ENCODE measurements around the gene SLC4A11. TPM values are rescaled to one million over a fixed set of nuclear protein-coding genes. Genes with fewer than 3 reads are reported as not detected.

The SLC4A11 gene
- total and polyA plus RNA-seq, 2 donors (not counting 1 experiment from before 2014, with no cell fraction given): 0.56 to 1.7 TPM

GRCh38 chr20:3250091-3250504, 11.1 kb upstream of the SLC4A11 start:
- peaks cover 5% of the 10 kb centered on the region for H3K27me3 ChIP-seq (ENCODE audit: control insufficient read depth, insufficient read depth, low read length)
- no peak overlapping the region for H3K27ac ChIP-seq (ENCODE audit: insufficient read depth, low read length)
- no peak for TF ChIP-seq EZH2 (IDR thresholded peaks at IDR 0.05; ENCODE audit: low read length, missing control alignments)
- peak in 1 of 2 donors; percentile 27 for TF ChIP-seq CTCF (conservative IDR thresholded peaks at IDR 0.05 in 1 of 2, IDR thresholded peaks at IDR 0.05 in 1 of 2; ENCODE audit: low read depth in 1 of 2, low read length in 2 of 2)
- H3K4me1 ChIP-seq (ENCODE audit: control insufficient read depth, extremely low read depth, insufficient read depth, low read length): no peaks in the 10 kb centered on the region
- no peak overlapping the region for H3K4me2 ChIP-seq (ENCODE audit: extremely low read depth, insufficient read depth, low read length)
- DNase-seq (ENCODE audit: low read depth in 2 of 2): no peak
- H3K4me3 ChIP-seq (replicated peaks in 1 of 4; ENCODE audit: control extremely low read depth in 1 of 4, insufficient read depth in 1 of 4, low read depth in 3 of 4, low read length in 4 of 4): no peak overlapping the region
- H3K36me3 ChIP-seq (ENCODE audit: control insufficient read depth, insufficient read depth, low read length): peaks cover 12% of the 10 kb centered on the region
- no peaks in the 10 kb centered on the region for H3K79me2 ChIP-seq (ENCODE audit: control insufficient read depth, insufficient read depth, low read length)
- H3K9me3 ChIP-seq (ENCODE audit: control insufficient read depth, insufficient read depth, low read depth, low read length): no peaks in the 10 kb centered on the region
- no peak overlapping the region for H3K9ac ChIP-seq (ENCODE audit: insufficient read depth, low read length)
- H2AFZ ChIP-seq (ENCODE audit: low read length): no peak overlapping the region
- H4K20me1 ChIP-seq (ENCODE audit: control insufficient read depth, extremely low read depth, insufficient read depth, low read length): no peaks in the 10 kb centered on the region

- Histone ChIP-seq H3K9ac (ENCODE audit: insufficient read depth, low read length) (no peak overlapping the region), H3K27me3 (ENCODE audit: control insufficient read depth, insufficient read depth, low read length) (peaks cover 5% of the 10 kb centered on the region), H3K36me3 (ENCODE audit: control insufficient read depth, insufficient read depth, low read length) (peaks cover 5% of the 10 kb centered on the region), H3K79me2 (ENCODE audit: control insufficient read depth, insufficient read depth, low read length) (no peaks in the 10 kb centered on the region), H3K27ac (ENCODE audit: insufficient read depth, low read length) (no peak overlapping the region), H4K20me1 (ENCODE audit: control insufficient read depth, extremely low read depth, insufficient read depth, low read length) (no peaks in the 10 kb centered on the region), H3K4me2 (ENCODE audit: extremely low read depth, insufficient read depth, low read length) (peak overlapping the region; percentile 32), H2AFZ (ENCODE audit: low read length) (no peak overlapping the region), H3K4me1 (ENCODE audit: control insufficient read depth, extremely low read depth, insufficient read depth, low read length) (no peaks in the 10 kb centered on the region), H3K4me3 (replicated peaks in 1 of 4; ENCODE audit: control extremely low read depth in 1 of 4, insufficient read depth in 1 of 4, low read depth in 3 of 4, low read length in 4 of 4) (peak overlapping the region in 1 of 4 experiments; percentile 4), H3K9me3 (ENCODE audit: control insufficient read depth, insufficient read depth, low read depth, low read length) (no peaks in the 10 kb centered on the region)
- no peak for DNase-seq (ENCODE audit: low read depth in 2 of 2)
- TF ChIP-seq EZH2 (IDR thresholded peaks at IDR 0.05; ENCODE audit: low read length, missing control alignments): no peak
- no peak for TF ChIP-seq CTCF (conservative IDR thresholded peaks at IDR 0.05 in 1 of 2, IDR thresholded peaks at IDR 0.05 in 1 of 2; ENCODE audit: low read depth in 1 of 2, low read length in 2 of 2)
These were observed 10.0 kb upstream of the SLC4A11 start for GRCh38 chr20:3248993-3249347.

- peaks cover 5% of the 10 kb centered on the region for H3K27me3 ChIP-seq (ENCODE audit: control insufficient read depth, insufficient read depth, low read length)
- no peaks in the 10 kb centered on the region for H3K79me2 ChIP-seq (ENCODE audit: control insufficient read depth, insufficient read depth, low read length)
- H3K27ac ChIP-seq (ENCODE audit: insufficient read depth, low read length): no peak overlapping the region
- peak overlapping the region; percentile 20 for H3K9ac ChIP-seq (ENCODE audit: insufficient read depth, low read length)
- no peak for TF ChIP-seq CTCF (conservative IDR thresholded peaks at IDR 0.05 in 1 of 2, IDR thresholded peaks at IDR 0.05 in 1 of 2; ENCODE audit: low read depth in 1 of 2, low read length in 2 of 2)
- TF ChIP-seq EZH2 (IDR thresholded peaks at IDR 0.05; ENCODE audit: low read length, missing control alignments): no peak
- no peak overlapping the region for H2AFZ ChIP-seq (ENCODE audit: low read length)
- no peaks in the 10 kb centered on the region for H3K9me3 ChIP-seq (ENCODE audit: control insufficient read depth, insufficient read depth, low read depth, low read length)
- peaks cover 4% of the 10 kb centered on the region for H3K36me3 ChIP-seq (ENCODE audit: control insufficient read depth, insufficient read depth, low read length)
- H3K4me3 ChIP-seq (replicated peaks in 1 of 4; ENCODE audit: control extremely low read depth in 1 of 4, insufficient read depth in 1 of 4, low read depth in 3 of 4, low read length in 4 of 4): peak overlapping the region in 1 of 4 experiments; percentile 4
- peak overlapping the region; percentile 32 for H3K4me2 ChIP-seq (ENCODE audit: extremely low read depth, insufficient read depth, low read length)
- DNase-seq (ENCODE audit: low read depth in 2 of 2): peak; percentile 33 to 34
- no peaks in the 10 kb centered on the region for H3K4me1 ChIP-seq (ENCODE audit: control insufficient read depth, extremely low read depth, insufficient read depth, low read length)
- no peaks in the 10 kb centered on the region for H4K20me1 ChIP-seq (ENCODE audit: control insufficient read depth, extremely low read depth, insufficient read depth, low read length)
These were observed 9.4 kb upstream of the SLC4A11 start for GRCh38 chr20:3248167-3248992.

Data from fibroblast of lung (primary cell).